Stimulated activated naive CD4-positive, alpha-beta T cell treated with Interleukin-2 at 50 U/mL for 16 hours (primary cell): ENCODE data around the gene LMO4.

Experiments
- DNase-seq: peaks from one replicate; lab custom pipeline; 2025; lab: John Stamatoyannopoulos, UW

Gene LMO4

GRCh38 chr1:87328272-87329050 is at the start of gene LMO4:
LMO4 (plus strand) TSS chr1:87328880; CDS start chr1:87332016, 3,136 bp downstream.
- DNase-seq = peak; percentile 85

DNA sequence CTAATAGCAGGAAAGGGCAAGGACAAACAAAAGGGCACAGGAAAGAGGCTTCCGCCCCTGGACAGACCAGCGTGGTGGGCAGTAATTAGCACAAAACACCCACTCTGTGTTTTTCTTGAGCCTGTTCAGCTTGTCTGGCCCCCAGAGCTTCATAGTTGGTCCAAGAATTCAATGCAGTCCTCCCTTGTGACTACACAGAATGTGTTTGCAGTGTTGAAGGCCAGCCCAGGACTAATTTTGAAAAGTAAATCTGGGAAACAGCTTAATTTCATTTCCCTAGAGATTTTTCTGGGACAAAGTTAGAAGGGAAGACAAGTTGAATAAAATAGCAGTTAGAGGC is 49.2 kb upstream of the LMO4 start:
- no peak for DNase-seq

DNA sequence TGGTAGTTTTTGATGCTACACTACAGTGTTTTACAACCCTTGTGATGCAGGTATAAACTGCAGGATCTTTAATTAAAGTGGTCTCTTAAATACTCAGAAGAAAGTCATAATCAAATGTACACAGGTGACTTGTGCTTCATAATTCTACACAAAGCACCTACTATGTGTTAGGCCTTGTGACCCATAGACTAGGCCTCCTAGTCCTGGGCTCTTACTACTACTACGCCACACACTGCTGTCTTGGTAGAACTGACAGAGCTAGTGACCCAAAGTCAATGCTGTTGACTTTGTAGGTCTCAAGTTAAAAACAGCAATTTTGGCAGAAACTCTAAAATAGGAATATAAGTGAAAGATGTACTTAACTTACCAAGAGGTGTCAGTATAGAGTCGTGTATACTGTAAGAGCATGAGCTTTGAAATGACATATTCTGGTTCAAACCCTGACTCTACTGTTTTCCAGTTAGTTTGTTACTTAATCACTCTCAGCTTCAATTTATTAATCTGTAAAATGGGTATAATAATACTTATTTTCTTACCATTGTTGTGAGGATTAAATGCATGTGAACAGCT is 48.6 kb upstream of the LMO4 start:
- DNase-seq = no peak

DNA sequence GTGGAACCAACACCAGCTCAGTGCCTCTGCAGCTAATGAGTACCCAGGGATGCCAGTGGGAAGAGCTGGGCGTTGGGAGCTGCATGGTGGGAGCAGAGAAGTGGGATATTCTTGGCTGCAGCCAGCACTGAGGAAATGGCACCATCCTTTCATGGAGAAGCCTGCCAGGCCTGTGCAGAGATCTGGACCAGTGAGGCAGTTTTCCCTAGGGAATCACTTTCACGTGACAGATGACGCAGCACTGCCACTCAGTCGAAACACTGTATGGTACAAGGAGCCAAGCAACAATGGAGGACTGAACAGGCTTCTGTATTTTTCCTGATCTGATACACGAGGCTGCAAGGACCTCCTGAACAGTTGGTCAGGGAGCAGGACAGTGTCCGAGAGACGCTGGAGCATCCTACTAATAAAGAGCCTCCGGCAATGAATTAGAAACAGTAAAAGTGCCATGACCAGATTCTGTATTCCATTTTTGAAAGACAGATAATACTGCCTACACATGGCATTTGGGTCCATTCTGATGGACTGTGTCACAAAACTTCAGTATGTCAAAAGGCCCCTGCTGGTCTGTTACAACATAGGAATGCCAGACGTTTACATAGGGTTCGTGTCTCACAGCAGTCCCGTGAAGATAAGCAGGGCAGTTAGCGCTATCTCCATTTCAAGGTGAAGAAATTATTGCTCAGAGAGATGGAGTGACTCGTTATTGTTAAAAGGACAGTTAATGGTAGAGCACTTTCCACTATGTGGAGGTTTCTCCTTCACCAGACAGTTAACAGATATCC is 44.0 kb upstream of the LMO4 start:
- no peak for DNase-seq

- DNase-seq = no peak
These were observed 37.6 kb upstream of the LMO4 start for GRCh38 chr1:87291107-87291506.

DNA sequence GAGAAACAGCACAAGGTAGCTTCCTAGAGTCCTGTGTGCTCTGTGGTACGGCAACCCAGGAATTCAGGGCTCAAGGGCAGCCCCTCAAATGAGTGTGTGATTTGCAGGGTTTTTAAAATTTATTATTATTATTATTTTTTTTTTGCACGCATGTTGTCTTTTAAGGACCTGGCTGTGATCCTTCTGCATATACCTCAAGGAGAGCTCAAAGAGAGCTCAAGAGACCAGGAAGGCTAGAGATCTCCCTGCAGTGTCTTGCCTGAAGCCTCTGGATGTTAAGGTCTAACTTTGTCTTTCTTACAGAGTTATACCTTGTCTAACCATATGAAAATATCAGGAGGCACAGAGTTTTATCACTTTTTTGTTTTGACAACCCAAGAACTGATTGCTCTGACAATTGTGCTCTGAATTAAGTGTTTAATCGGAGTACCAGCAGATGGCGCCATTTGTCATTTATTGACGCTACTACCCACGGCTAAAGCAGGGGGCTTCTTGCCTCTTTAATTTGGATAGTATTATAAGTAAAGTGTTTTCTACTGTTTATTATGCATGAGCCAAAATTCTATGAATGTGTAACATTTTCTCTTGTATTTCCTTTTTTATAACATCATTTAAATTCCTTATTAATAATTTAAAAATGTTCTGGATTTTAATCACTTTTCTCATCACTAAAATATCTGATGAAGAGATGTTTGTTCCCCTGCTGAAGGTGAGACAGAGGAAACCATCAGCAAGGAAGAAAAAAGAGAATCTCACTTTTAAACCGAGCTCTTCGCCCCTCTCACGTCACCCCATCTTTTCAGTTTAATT is 35.8 kb upstream of the LMO4 start:
- peak; percentile 28 for DNase-seq

DNA sequence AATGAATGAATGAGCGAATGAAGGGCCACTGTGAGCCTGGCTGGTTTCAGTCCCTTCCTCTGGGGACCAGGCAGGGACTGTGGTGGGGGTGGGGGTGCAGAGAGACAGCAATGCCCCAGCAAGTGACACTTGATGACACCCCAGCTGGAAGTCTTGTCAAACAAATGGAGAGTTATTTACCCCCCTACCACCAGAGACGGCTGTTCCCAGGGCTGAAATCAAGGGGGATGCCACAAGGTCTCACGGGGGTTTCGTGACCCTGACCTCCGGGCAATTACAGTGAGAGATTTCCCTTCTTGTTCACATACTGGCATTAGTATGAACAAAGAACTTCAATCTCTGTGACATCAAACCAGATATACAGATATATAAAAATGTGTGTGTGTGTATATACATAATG is 34.0 kb upstream of the LMO4 start:
- no peak for DNase-seq

- DNase-seq = no peak
These were observed 33.1 kb upstream of the LMO4 start for GRCh38 chr1:87295445-87296110.

- no peak for DNase-seq
These were observed 32.5 kb upstream of the LMO4 start for GRCh38 chr1:87296206-87296605.

DNA sequence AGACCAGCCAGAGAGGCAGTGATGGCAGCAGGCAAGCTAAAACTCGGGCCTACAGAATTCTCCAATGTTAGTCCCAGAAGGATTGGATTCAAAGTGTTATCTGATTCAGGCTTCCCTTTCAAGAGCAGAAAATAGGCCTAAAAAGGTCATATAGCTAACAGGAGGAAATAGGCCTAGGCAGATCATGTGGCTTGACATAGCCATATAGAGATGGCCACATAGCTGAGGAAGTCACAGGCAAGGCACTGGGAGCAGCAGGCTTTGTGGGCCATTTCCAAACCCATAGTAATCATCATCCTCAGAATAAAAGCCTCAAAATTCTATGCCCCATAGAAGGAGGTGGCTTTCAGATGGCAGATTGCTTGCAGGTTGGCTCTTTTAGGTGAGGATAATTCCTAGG is 29.0 kb upstream of the LMO4 start:
- no peak for DNase-seq

- DNase-seq = no peak
These were observed 28.1 kb upstream of the LMO4 start for GRCh38 chr1:87300628-87301027.

DNA sequence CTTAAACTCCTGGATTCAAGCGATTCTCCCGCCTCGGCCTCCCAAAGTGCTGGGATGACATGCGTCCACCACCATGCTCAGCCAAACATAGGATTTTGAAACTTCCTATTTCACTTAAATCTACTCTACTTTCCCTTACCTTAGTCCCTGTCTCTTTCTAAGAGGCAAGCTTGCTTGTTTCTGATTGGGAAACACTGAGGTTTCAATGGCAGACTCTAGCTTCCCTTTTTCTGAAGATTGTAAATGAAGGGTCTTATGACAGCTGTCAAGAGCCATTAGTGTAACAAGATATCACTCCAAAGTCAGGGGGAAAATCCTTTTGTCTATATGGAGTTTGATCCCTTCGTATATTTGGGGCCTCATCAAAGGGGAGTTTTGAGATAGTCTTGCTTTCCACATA is 23.5 kb upstream of the LMO4 start:
- DNase-seq = no peak

DNA sequence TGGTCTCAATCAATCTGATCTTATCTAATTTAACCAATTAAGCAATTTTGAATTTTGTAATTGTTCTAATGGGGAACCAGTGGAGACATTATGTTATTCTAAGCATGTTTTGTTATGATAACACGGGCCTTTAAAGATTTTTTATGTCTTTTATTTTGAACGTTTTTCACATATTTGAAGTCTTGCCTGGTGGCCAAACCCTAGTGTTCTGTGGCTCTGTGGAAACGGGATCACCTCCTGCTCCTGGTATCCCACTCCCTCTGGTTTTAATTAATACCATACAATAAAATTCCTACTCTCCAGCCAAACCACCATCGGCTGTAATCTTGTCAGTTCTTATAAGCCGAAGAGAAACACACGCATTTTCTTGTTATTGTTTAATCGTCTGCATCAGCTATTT is 22.9 kb upstream of the LMO4 start:
- DNase-seq = no peak

GRCh38 chr1:87307306-87307705 is 21.4 kb upstream of the LMO4 start:
- DNase-seq = no peak

- no peak for DNase-seq
These were observed 20.7 kb upstream of the LMO4 start for GRCh38 chr1:87307931-87308330.

DNA sequence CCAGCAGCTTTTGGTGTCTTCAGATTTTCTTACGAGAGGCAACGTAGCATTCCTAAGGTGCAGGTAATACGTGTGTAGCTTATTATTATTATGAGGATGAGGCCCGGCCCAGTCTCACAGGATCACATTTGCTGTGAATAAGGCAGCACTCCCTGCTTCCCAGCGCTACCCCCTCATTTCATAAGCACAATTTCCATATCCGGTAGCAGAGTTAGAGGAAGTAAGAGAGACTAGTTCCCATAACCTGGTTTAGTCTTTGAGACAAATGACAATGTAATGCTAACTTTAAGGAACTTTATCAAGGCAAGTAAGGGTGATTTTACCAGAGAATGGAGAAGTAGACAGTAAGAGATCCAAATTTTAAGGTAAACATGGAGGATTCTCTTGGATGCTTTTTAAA is 14.6 kb upstream of the LMO4 start:
- no peak for DNase-seq

- DNase-seq = no peak
These were observed 10.5 kb upstream of the LMO4 start for GRCh38 chr1:87318056-87318650.

GRCh38 chr1:87318806-87319205 is 9.9 kb upstream of the LMO4 start:
- DNase-seq = no peak

DNA sequence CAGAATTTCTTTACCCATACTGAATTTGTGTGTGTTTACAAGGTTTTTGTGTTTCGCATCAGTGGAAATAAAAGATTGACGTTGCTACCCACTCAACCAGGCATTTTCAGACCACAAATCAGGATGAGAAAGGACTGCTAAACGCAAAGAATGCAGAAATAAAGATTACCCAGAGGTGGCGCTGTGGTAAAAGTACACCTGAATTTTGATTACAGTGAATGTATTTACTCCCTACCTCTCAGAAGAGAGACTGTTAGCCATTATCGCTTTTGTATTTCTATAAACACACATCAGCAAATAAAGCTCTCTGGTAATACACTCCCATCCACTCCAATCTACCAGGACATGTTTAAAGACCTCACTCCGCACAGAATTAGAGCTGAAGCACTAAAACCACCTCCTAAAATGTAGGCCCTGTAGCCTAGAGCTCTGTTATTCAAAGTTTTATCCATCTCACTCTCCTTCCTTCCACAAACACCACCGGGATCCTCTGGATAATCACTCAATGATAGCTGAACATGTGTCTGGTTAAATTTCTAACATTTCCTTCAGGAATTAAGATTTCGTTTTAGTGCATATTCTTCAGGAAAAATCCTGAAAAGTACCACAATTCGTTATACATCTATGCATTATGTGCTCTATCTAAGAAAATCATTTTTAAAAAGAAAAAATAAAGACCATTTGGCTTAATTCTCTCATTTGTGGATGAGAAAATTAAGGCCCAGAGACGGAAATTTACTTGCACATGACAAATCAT is 2.5 kb upstream of the LMO4 start:
- DNase-seq = peak; percentile 7

DNA sequence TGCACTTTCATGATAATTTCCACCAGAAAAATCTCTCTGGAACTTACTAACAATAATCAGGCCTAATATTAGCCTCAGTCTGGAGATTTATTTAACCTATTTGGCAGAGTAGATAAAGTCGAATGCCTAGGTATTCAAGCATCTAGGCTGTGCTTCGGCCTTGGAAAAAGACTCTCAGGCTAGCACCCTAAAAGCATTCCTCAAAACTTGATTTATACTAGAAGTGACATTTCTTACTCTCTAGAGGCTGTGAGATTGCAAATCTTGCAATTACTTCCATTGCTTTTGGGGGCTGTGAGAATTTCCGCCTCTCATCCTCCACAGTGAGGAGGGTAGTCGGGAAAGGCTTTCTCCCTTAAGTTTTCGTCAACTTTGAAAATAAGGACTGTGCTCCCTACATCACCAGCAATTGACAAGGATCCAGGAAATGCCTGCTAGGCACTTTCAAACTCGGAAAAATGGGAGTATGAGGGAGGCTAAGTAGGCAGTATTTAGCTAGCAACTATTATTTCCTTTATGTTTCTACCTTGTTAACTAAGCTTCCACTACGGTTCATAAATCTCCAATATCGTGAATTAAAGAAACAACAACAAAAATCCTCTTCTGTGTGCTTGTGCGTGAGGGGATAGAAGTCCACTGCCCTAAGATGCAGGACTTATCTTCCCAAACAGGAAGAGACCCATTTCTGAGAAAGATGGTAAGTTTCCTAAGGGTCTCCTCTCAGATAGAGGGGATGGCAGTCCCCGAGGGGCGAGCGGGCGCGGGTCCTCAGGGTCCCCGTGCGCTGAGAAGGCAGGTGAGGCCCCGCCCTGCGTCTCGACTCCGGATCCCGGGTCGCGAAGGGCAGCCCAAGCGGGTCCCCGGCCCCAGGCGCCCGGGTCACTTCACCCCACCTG is 1.1 kb upstream of the LMO4 start:
- no peak for DNase-seq
